GM12878 (cell line): ENCODE data around the gene HCK.

Experiments
- BRCA1 ChIP-seq: IDR thresholded peaks from 2 replicates; pipeline ENCODE4 v1.6.1; 2011; ENCODE audit warnings: low read depth, low read length, improper control_type of control experiment
- CTCF ChIP-seq, 3 experiments: IDR thresholded peaks in 2 of 3; conservative IDR thresholded peaks in 1 of 3; 2 replicates each; pipeline ENCODE4 v1.5.1; 2011; ENCODE audit warnings: low read depth in 3 of 3, low read length in 3 of 3, mild to moderate bottlenecking in 3 of 3, control low read depth in 2 of 3, moderate library complexity in 2 of 3, inconsistent platforms in 1 of 3, mixed read lengths in 1 of 3; ENCODE audit not compliant: control insufficient read depth in 2 of 3, insufficient read depth in 1 of 3; ENCODE audit errors: extremely low read depth in 1 of 3
- HCFC1 ChIP-seq: fragments of 150-350 bp; IDR thresholded peaks from 2 replicates; pipeline ENCODE4 v1.6.1; 2014; ENCODE audit warnings: low read length
- HDGF ChIP-seq: fragments of 450-650 bp; IDR thresholded peaks from 2 replicates; pipeline ENCODE4 v1.6.1; 2016; ENCODE audit warnings: antibody characterized with exemption
- MTA3 ChIP-seq: IDR thresholded peaks from 2 replicates; pipeline ENCODE4 v1.6.1; 2012; ENCODE audit warnings: low read length, inconsistent platforms, borderline replicate concordance
- MYC ChIP-seq: IDR thresholded peaks from 2 replicates; pipeline ENCODE4 v1.6.1; 2011; ENCODE audit warnings: mild to moderate bottlenecking, low read length, moderate library complexity, inconsistent platforms; ENCODE audit not compliant: insufficient read depth, insufficient replicate concordance, insufficient read length, severe bottlenecking
- REST ChIP-seq: IDR thresholded peaks from 2 replicates; pipeline ENCODE4 v1.6.1; 2012; ENCODE audit warnings: mild to moderate bottlenecking, low read depth, low read length

DNA sequence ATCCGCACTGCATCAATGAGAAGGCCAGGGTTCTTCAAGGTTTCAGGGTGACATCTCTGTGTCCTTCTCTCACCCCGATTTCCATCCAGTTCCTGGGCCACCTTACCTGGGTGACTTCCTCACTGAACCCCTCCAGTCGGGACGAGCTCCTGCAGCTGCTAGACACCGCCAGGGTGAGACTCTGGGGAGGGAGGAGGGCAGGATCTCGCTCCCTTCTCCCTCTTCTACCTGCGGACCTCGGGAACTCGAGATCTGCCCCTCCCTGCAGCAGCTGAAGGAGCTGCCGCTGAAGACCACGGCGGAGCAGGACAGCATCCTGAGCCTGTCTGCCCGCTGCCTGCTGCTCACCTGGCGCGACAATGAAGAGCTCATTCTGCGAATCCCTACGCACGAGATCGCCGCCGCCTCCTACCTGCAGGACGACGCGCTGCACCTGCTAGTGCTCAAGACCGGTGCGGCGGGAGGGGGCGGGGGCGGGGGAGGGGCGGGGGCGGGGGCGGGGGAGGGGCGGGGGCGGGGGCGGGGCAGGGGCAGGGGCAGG is 34.3 kb upstream of the HCK start:
- TF ChIP-seq MYC (no peak), REST (no peak), MTA3 (no peak), HDGF (no peak), BRCA1 (no peak), CTCF (IDR thresholded peaks at IDR 0.05 in 2 of 3, conservative IDR thresholded peaks at IDR 0.05 in 1 of 3; ENCODE audit: control insufficient read depth in 2 of 3, extremely low read depth in 1 of 3, insufficient read depth in 1 of 3, low read depth in 3 of 3, low read length in 3 of 3) (peak in 2 of 3 experiments; percentile 14 to 18; a peak in 1 of 6 replicates), HCFC1 (no peak)
